Duodenal mucosa (tissue), 2 donors: Measurements from ENCODE around the gene GRK1.

Source experiments
- H3K27ac ChIP-seq: one replicate; pipeline ENCODE4 v1.7.0; 2013; ENCODE audit warnings: low read depth, low read length
- H3K27me3 ChIP-seq, 2 donors: one replicate each; pipeline ENCODE4 v1.7.0; 2013; ENCODE audit warnings: low read length in 2 of 2, control low read depth in 1 of 2; ENCODE audit not compliant: insufficient read depth in 2 of 2, control insufficient read depth in 1 of 2
- H3K36me3 ChIP-seq, 2 donors: one replicate each; pipeline ENCODE4 v1.7.0; 2013; ENCODE audit warnings: low read length in 2 of 2, control low read depth in 1 of 2; ENCODE audit not compliant: insufficient read depth in 2 of 2, control insufficient read depth in 1 of 2
- H3K4me1 ChIP-seq, 2 donors: one replicate each; pipeline ENCODE4 v1.7.0; 2013; ENCODE audit warnings: low read length in 2 of 2, control low read depth in 1 of 2; ENCODE audit not compliant: insufficient read depth in 2 of 2, control insufficient read depth in 1 of 2
- H3K4me3 ChIP-seq, 2 donors: one replicate each; pipeline ENCODE4 v1.7.0; 2013; ENCODE audit warnings: low read length in 2 of 2, low read depth in 1 of 2
- H3K9ac ChIP-seq, 2 donors: one replicate each; pipeline ENCODE4 v1.7.0; 2013; ENCODE audit warnings: low read length in 2 of 2, low read depth in 1 of 2
- H3K9me3 ChIP-seq, 2 donors: one replicate each; pipeline ENCODE4 v1.7.0; 2013; ENCODE audit warnings: low read length in 2 of 2, control low read depth in 1 of 2; ENCODE audit not compliant: control insufficient read depth in 1 of 2

The GRK1 gene

GRCh38 chr13:113632706-113633484 is 34.1 kb upstream of the GRK1 start:
- Histone ChIP-seq H3K9me3 (no peaks in the 10 kb centered on the region), H3K4me3 (no peak overlapping the region), H3K9ac (no peak overlapping the region), H3K27ac (no peak overlapping the region), H3K4me1 (no peaks in the 10 kb centered on the region), H3K36me3 (peaks cover 43 to 91% of the 10 kb centered on the region in 2 donors), H3K27me3 (no peaks in the 10 kb centered on the region)

GRCh38 chr13:113633485-113633873 is 33.5 kb upstream of the GRK1 start:
- Histone ChIP-seq H3K4me1 (no peaks in the 10 kb centered on the region), H3K36me3 (peaks cover 48 to 93% of the 10 kb centered on the region in 2 donors)

GRCh38 chr13:113634279-113635047 is 32.6 kb upstream of the GRK1 start:
- H3K27ac ChIP-seq = no peak overlapping the region
- no peaks in the 10 kb centered on the region for H3K27me3 ChIP-seq
- H3K9me3 ChIP-seq = no peaks in the 10 kb centered on the region
- H3K4me1 ChIP-seq = no peaks in the 10 kb centered on the region
- H3K4me3 ChIP-seq = no peak overlapping the region
- no peak overlapping the region for H3K9ac ChIP-seq
- H3K36me3 ChIP-seq = peaks cover 55 to 92% of the 10 kb centered on the region in 2 donors

More at GRCh38 chr13:113633485-113633873, 33.5 kb upstream of the GRK1 start:
- H3K27ac ChIP-seq = no peak overlapping the region
- H3K27me3 ChIP-seq = no peaks in the 10 kb centered on the region
- no peak overlapping the region for H3K4me3 ChIP-seq
- H3K9me3 ChIP-seq = no peaks in the 10 kb centered on the region
- no peak overlapping the region for H3K9ac ChIP-seq

GRCh38 chr13:113635048-113635420 is 32.0 kb upstream of the GRK1 start:
- no peak overlapping the region for H3K9ac ChIP-seq
- H3K36me3 ChIP-seq = peaks cover 56 to 92% of the 10 kb centered on the region in 2 donors
- H3K9me3 ChIP-seq = no peaks in the 10 kb centered on the region
- H3K4me3 ChIP-seq = no peak overlapping the region
- H3K27me3 ChIP-seq = no peaks in the 10 kb centered on the region
- H3K27ac ChIP-seq = no peak overlapping the region
- H3K4me1 ChIP-seq = no peaks in the 10 kb centered on the region

GRCh38 chr13:113635709-113636108 is 31.3 kb upstream of the GRK1 start:
- Histone ChIP-seq H3K9me3 (no peaks in the 10 kb centered on the region), H3K27ac (no peak overlapping the region), H3K9ac (no peak overlapping the region), H3K4me1 (no peaks in the 10 kb centered on the region), H3K27me3 (no peaks in the 10 kb centered on the region), H3K36me3 (peaks cover 56 to 97% of the 10 kb centered on the region in 2 donors), H3K4me3 (no peak overlapping the region)

GRCh38 chr13:113636266-113636963 is 30.6 kb upstream of the GRK1 start:
- H3K4me1 ChIP-seq = no peaks in the 10 kb centered on the region
- H3K36me3 ChIP-seq = peaks cover 56 to 92% of the 10 kb centered on the region in 2 donors
- no peaks in the 10 kb centered on the region for H3K9me3 ChIP-seq
- no peaks in the 10 kb centered on the region for H3K27me3 ChIP-seq
- H3K27ac ChIP-seq = no peak overlapping the region
- no peak overlapping the region for H3K4me3 ChIP-seq
- H3K9ac ChIP-seq = no peak overlapping the region

GRCh38 chr13:113637262-113638160 is 29.5 kb upstream of the GRK1 start:
- H3K9ac ChIP-seq = no peak overlapping the region
- no peaks in the 10 kb centered on the region for H3K27me3 ChIP-seq
- H3K4me1 ChIP-seq = no peaks in the 10 kb centered on the region
- peaks cover 47 to 85% of the 10 kb centered on the region in 2 donors for H3K36me3 ChIP-seq
- no peaks in the 10 kb centered on the region for H3K9me3 ChIP-seq
- H3K4me3 ChIP-seq = no peak overlapping the region
- no peak overlapping the region for H3K27ac ChIP-seq

- Histone ChIP-seq H3K27ac (no peak overlapping the region), H3K36me3 (peaks cover 44 to 78% of the 10 kb centered on the region in 2 donors), H3K9ac (no peak overlapping the region), H3K9me3 (no peaks in the 10 kb centered on the region), H3K4me3 (no peak overlapping the region), H3K27me3 (no peaks in the 10 kb centered on the region), H3K4me1 (no peaks in the 10 kb centered on the region)
These were observed 28.8 kb upstream of the GRK1 start for GRCh38 chr13:113638173-113638746.

GRCh38 chr13:113638806-113639205 is 28.2 kb upstream of the GRK1 start:
- Histone ChIP-seq H3K36me3 (peaks cover 42 to 73% of the 10 kb centered on the region in 2 donors), H3K27me3 (no peaks in the 10 kb centered on the region), H3K9ac (no peak overlapping the region), H3K9me3 (no peaks in the 10 kb centered on the region), H3K27ac (no peak overlapping the region), H3K4me1 (no peaks in the 10 kb centered on the region), H3K4me3 (no peak overlapping the region)
